B cell (primary cell): Measurements from ENCODE around the gene COMT. TPM values are rescaled to one million over a fixed set of nuclear protein-coding genes. Genes with fewer than 3 reads are reported as not detected.

Experiments used
- ATAC-seq: fragments of 200-7000 bp; cut with Tn5 transposase; one replicate; pipeline ENCODE4 v1.10.0; 2021; ENCODE audit warnings: low read depth, mild to moderate bottlenecking, moderate number of reproducible peaks, moderate library complexity
- CTCF ChIA-PET: fragments of 350-600 bp; sonication (Branson Sonifier 250); formaldehyde crosslinking; loops from one replicate; lab custom pipeline; 2021; ENCODE audit warnings: antibody characterized with exemption, inconsistent platforms; lab: Charles Lee
- POLR2A ChIA-PET: fragments of 350-600 bp; sonication (Branson Sonifier 250); formaldehyde crosslinking; loops from one replicate; lab custom pipeline; 2021; ENCODE audit warnings: antibody characterized with exemption; lab: Charles Lee
- DNase-seq: peaks from one replicate; pipeline ENCODE4 v3.0.0; 2013
- H2AFZ ChIP-seq: 2 replicates; pipeline ENCODE4 v1.6.1; 2012; ENCODE audit warnings: mild to moderate bottlenecking, low read depth, low read length; ENCODE audit not compliant: insufficient read depth, poor library complexity, severe bottlenecking
- H3K27ac ChIP-seq, 2 donors: 1 replicate in 1 of 2; 2 replicates in 1 of 2; pipeline ENCODE4 v1.5.1; 2012 to 2013; ENCODE audit warnings: low read length in 2 of 2, mild to moderate bottlenecking in 2 of 2, moderate library complexity in 1 of 2
- H3K27me3 ChIP-seq, 4 experiments: fragments of 200-600 bp in 1 of 4; sonication (generic) in 1 of 4; replicated peaks in 1 of 4; 1 replicate in 2 of 4; 2 replicates in 2 of 4; pipeline versions ENCODE4 v1.6.1 to v1.7.0; 2013 to 2016; ENCODE audit warnings: low read length in 3 of 4, mild to moderate bottlenecking in 2 of 4, mixed read lengths in 1 of 4, moderate library complexity in 1 of 4; ENCODE audit not compliant: insufficient read depth in 4 of 4, control insufficient read depth in 3 of 4; ENCODE audit errors: control extremely low read depth in 1 of 4
- H3K36me3 ChIP-seq, 2 experiments: replicated peaks in 1 of 2; 1 replicate in 1 of 2; 2 replicates in 1 of 2; pipeline versions ENCODE4 v1.6.1 to v1.7.1; 2013; ENCODE audit warnings: low read length in 1 of 2; ENCODE audit not compliant: insufficient read depth in 2 of 2, control insufficient read depth in 1 of 2; ENCODE audit errors: control extremely low read depth in 1 of 2, extremely low read depth in 1 of 2
- H3K4me1 ChIP-seq, 2 donors: fragments of 200-600 bp in 1 of 2; sonication (generic) in 1 of 2; 1 replicate in 1 of 2; 2 replicates in 1 of 2; pipeline versions ENCODE4 v1.5.1 to v1.6.1; 2013 to 2017; ENCODE audit warnings: low read length in 2 of 2; ENCODE audit not compliant: control insufficient read depth in 2 of 2, insufficient read depth in 2 of 2
- H3K4me2 ChIP-seq: replicated peaks from 2 replicates; pipeline ENCODE3; 2012; ENCODE audit warnings: mild to moderate bottlenecking, low read depth, low read length; ENCODE audit not compliant: poor library complexity, severe bottlenecking
- H3K4me3 ChIP-seq, 5 experiments: fragments of 200-600 bp in 1 of 5; sonication (generic) in 1 of 5; 1 replicate in 3 of 5; 2 replicates in 2 of 5; pipeline versions ENCODE4 v1.5.1 to v1.7.0; 2011 to 2016; ENCODE audit warnings: low read length in 4 of 5, mild to moderate bottlenecking in 4 of 5, low read depth in 2 of 5, control low read depth in 1 of 5, moderate library complexity in 1 of 5; ENCODE audit not compliant: insufficient read depth in 1 of 5; ENCODE audit errors: control extremely low read depth in 1 of 5, extremely low read depth in 1 of 5
- H3K79me2 ChIP-seq: fragments of 200-600 bp; sonication (generic); one replicate; pipeline ENCODE4 v1.6.0; 2016; ENCODE audit warnings: low read length; ENCODE audit not compliant: control insufficient read depth, insufficient read depth
- H3K9ac ChIP-seq: fragments of 200-600 bp; sonication (generic); 2 replicates; pipeline ENCODE4 v1.6.1; 2017; ENCODE audit warnings: mild to moderate bottlenecking, low read length, moderate library complexity
- H3K9me3 ChIP-seq, 3 donors: one replicate each; pipeline versions ENCODE4 v1.6.1 to v1.7.1; 2013; ENCODE audit warnings: low read length in 2 of 3; ENCODE audit not compliant: control insufficient read depth in 2 of 3, insufficient read depth in 1 of 3; ENCODE audit errors: control extremely low read depth in 1 of 3
- H4K20me1 ChIP-seq: 2 replicates; pipeline ENCODE4 v1.6.0; 2012; ENCODE audit warnings: mild to moderate bottlenecking, low read length; ENCODE audit not compliant: insufficient read depth, control insufficient read depth, poor library complexity, severe bottlenecking
- H3K27ac Mint-ChIP-seq: one replicate; pipeline ENCODE4 v1.8.0; 2021; ENCODE audit warnings: mixed read lengths
- H3K27me3 Mint-ChIP-seq: one replicate; pipeline ENCODE4 v1.8.0; 2021; ENCODE audit warnings: mixed read lengths
- H3K4me1 Mint-ChIP-seq: one replicate; pipeline ENCODE4 v1.8.0; 2021; ENCODE audit warnings: mixed read lengths
- H3K4me3 Mint-ChIP-seq: one replicate; pipeline ENCODE4 v1.8.0; 2021; ENCODE audit warnings: mixed read lengths
- H3K9me3 Mint-ChIP-seq: one replicate; pipeline ENCODE4 v1.8.0; 2022; ENCODE audit warnings: mixed read lengths; ENCODE audit not compliant: insufficient read depth
- CTCF ChIP-seq: fragments of 200-600 bp; IDR thresholded peaks from one replicate; pipeline ENCODE4 v1.8.0; 2022; ENCODE audit warnings: antibody characterized with exemption, mild to moderate bottlenecking
- EZH2 ChIP-seq: IDR thresholded peaks from 2 replicates; pipeline ENCODE4 v1.6.1; 2012; ENCODE audit warnings: borderline replicate concordance, low read depth, mild to moderate bottlenecking, moderate library complexity, low read length; ENCODE audit not compliant: insufficient read depth, poor library complexity, severe bottlenecking
- WGBS: methylation state at CpG from one replicate; pipeline ENCODE4 v1.1.5; 2013; ENCODE audit warnings: missing lambda C conversion rate; ENCODE audit not compliant: insufficient coverage; 5-methylcytosine and 5-hydroxymethylcytosine counted together
- intact Hi-C: fragments of 100-400 bp; cut with micrococcal nuclease; formaldehyde crosslinking; loops from one replicate; pipeline ENCODE4 v1.10.0; 2022
- polyA plus RNA-seq: library from polyadenylated mRNA; depleted of rRNA; stranded (reverse); fragments of >200 nt; gene quantifications from 2 replicates; pipeline ENCODE4 v1.2.3, GENCODE V29; 2012
- total RNA-seq, 2 donors: library from RNA; stranded (reverse); fragments of 120-200 nt in 1 of 2; gene quantifications; 1 replicate in 1 of 2; 2 replicates in 1 of 2; pipeline versions ENCODE4 v1.2.3 to v1.2.4, GENCODE V29; 2013 to 2022

Gene COMT
- total and polyA plus RNA-seq, 2 donors (not counting 1 experiment from before 2014, with no cell fraction given): 32.6 to 58.3 TPM

DNA sequence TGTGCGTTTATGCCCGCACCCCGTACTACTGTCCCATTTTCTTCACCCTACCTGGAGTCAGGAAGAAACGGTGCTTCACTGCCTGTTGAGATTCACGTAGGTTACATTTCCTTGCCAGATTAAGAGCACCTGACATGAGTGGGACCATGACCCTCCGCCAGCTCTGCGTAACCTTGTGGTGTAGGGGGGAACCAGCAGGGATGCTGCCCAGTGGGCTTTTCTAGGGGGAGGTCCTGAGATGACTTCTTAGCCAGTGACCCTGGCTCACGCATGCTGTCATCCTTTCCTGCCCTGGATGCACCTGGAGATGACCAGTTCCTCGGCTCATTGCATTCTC, 76.0 kb downstream of the COMT start:
- intact Hi-C loops: loop anchor here (2.0 kb wide), 3 partner anchors 15 to 163 kb away; partner anchors contain the start of genes GNB1L and RTL10
- peak overlapping the region; percentile 90 for H3K4me2 ChIP-seq
- peak overlapping the region; percentile 61 for H3K27ac Mint-ChIP-seq
- TF ChIP-seq EZH2 (no peak), CTCF (no peak)
- no peaks in the 10 kb centered on the region for H3K27me3 Mint-ChIP-seq
- DNase-seq: no peak
- peak overlapping the region; percentile 95 for H2AFZ ChIP-seq
- H3K4me1 ChIP-seq: peaks cover 24 to 29% of the 10 kb centered on the region in 2 donors
- H4K20me1 ChIP-seq: peaks cover 14% of the 10 kb centered on the region
- H3K4me3 Mint-ChIP-seq: peak overlapping the region; percentile 91
- no peaks in the 10 kb centered on the region for H3K9me3 ChIP-seq
- ChIA-PET POLR2A (no interaction called here), CTCF (interaction anchor here (0.9 to 1.3 kb wide), 2 partner anchors 20 to 76 kb away, joined by 3 read pairs; partner anchors contain the start of genes COMT and TXNRD2)
- peak overlapping the region in 3 of 5 experiments; percentile 76 to 78 (median 76) for H3K4me3 ChIP-seq
- no peak overlapping the region for H3K27ac ChIP-seq
- no peaks in the 10 kb centered on the region for H3K36me3 ChIP-seq
- WGBS: 74% methylated on average over 9 of the region's 9 CpGs
- H3K79me2 ChIP-seq: peaks cover 30% of the 10 kb centered on the region
- no peak overlapping the region for H3K9ac ChIP-seq
- no peak for ATAC-seq
- H3K9me3 Mint-ChIP-seq: no peaks in the 10 kb centered on the region
- H3K27me3 ChIP-seq: peaks cover 0 to 25% (median 4%) of the 10 kb centered on the region in 4 experiments
- H3K4me1 Mint-ChIP-seq: peaks cover 31% of the 10 kb centered on the region

GRCh38 chr22:20018001-20018400, 76.4 kb downstream of the COMT start:
- no peak overlapping the region for H2AFZ ChIP-seq
- H3K27me3 ChIP-seq: peaks cover 0 to 25% (median 4%) of the 10 kb centered on the region in 4 experiments

More at GRCh38 chr22:20018001-20018400, 76.4 kb downstream of the COMT start:
- peaks cover 35% of the 10 kb centered on the region for H3K4me1 Mint-ChIP-seq
- no peaks in the 10 kb centered on the region for H3K9me3 ChIP-seq
- peak overlapping the region; percentile 91 for H3K4me3 Mint-ChIP-seq
- ATAC-seq (no peak), DNase-seq (no peak)
- TF ChIP-seq EZH2 (no peak), CTCF (no peak)
- intact Hi-C loops: no loop called here
- H3K9me3 Mint-ChIP-seq: no peaks in the 10 kb centered on the region
- no peak overlapping the region for H3K27ac ChIP-seq
- H4K20me1 ChIP-seq: peaks cover 18% of the 10 kb centered on the region
- ChIA-PET CTCF (interaction anchor here (0.9 to 1.3 kb wide), 2 partner anchors 20 to 76 kb away, joined by 3 read pairs; partner anchors contain the start of genes COMT and TXNRD2), POLR2A (no interaction called here)
- H3K27ac Mint-ChIP-seq: no peak overlapping the region
- H3K79me2 ChIP-seq: peaks cover 34% of the 10 kb centered on the region
- WGBS: 94% methylated on average over 5 of the region's 5 CpGs
- no peaks in the 10 kb centered on the region for H3K36me3 ChIP-seq
- no peak overlapping the region for H3K9ac ChIP-seq
- H3K27me3 Mint-ChIP-seq: no peaks in the 10 kb centered on the region
- no peak overlapping the region for H3K4me3 ChIP-seq
- H3K4me2 ChIP-seq: no peak overlapping the region
- H3K4me1 ChIP-seq: peaks cover 28 to 33% of the 10 kb centered on the region in 2 donors

Other genes with a start within 250 kb of the COMT start
- gene SEPTIN5, start 227.3 kb upstream of the COMT start, total RNA-seq: not detected in 2 replicates
- gene SEPTIN5, start 227.3 kb upstream of the COMT start, polyA plus RNA-seq: 0.06 and 0.17 TPM in 2 replicates
- gene GP1BB, start 218.2 kb upstream of the COMT start, total RNA-seq: 0.27 TPM in 1 of 2 replicates, not detected in the other
- 0.31 and 4.3 TPM in 2 replicates for gene GP1BB, start 218.2 kb upstream of the COMT start, polyA plus RNA-seq
- not detected in 2 replicates for gene TBX1, start 181.0 kb upstream of the COMT start, total RNA-seq
- not detected in 2 replicates for gene TBX1, start 181.0 kb upstream of the COMT start, polyA plus RNA-seq
- 6.6 and 7.2 TPM in 2 replicates for gene GNB1L, start 86.9 kb upstream of the COMT start, total RNA-seq
- gene GNB1L, start 86.9 kb upstream of the COMT start, polyA plus RNA-seq: 6.0 and 12.1 TPM in 2 replicates
- 14.8 and 15.2 TPM in 2 replicates for gene RTL10, start 86.9 kb upstream of the COMT start, total RNA-seq
- 4.9 and 6.4 TPM in 2 replicates for gene RTL10, start 86.9 kb upstream of the COMT start, polyA plus RNA-seq
- 36.2 and 39.0 TPM in 2 replicates for gene TXNRD2, start within 50 bp of the COMT start, total RNA-seq
- 22.7 and 24.8 TPM in 2 replicates for gene TXNRD2, start within 50 bp of the COMT start, polyA plus RNA-seq
- gene ARVCF, start 75.1 kb downstream of the COMT start, total RNA-seq: 6.7 and 8.4 TPM in 2 replicates
- 2.2 and 2.5 TPM in 2 replicates for gene ARVCF, start 75.1 kb downstream of the COMT start, polyA plus RNA-seq
- 75.5 and 81.1 TPM in 2 replicates for gene TANGO2, start 79.3 kb downstream of the COMT start, total RNA-seq
- gene TANGO2, start 79.3 kb downstream of the COMT start, polyA plus RNA-seq: 41.6 and 75.6 TPM in 2 replicates
- gene DGCR8, start 138.5 kb downstream of the COMT start, total RNA-seq: 43.2 and 46.6 TPM in 2 replicates
- 19.6 and 24.2 TPM in 2 replicates for gene DGCR8, start 138.5 kb downstream of the COMT start, polyA plus RNA-seq
- gene RANBP1, start 174.3 kb downstream of the COMT start, total RNA-seq: 62.7 and 67.0 TPM in 2 replicates
- 77.6 and 102 TPM in 2 replicates for gene RANBP1, start 174.3 kb downstream of the COMT start, polyA plus RNA-seq
- gene TRMT2A, start 175.5 kb downstream of the COMT start, total RNA-seq: 88.7 and 95.7 TPM in 2 replicates
- 144 and 147 TPM in 2 replicates for gene TRMT2A, start 175.5 kb downstream of the COMT start, polyA plus RNA-seq
- 91.5 and 96.9 TPM in 2 replicates for gene ZDHHC8, start 190.0 kb downstream of the COMT start, total RNA-seq
- 82.8 and 94.4 TPM in 2 replicates for gene ZDHHC8, start 190.0 kb downstream of the COMT start, polyA plus RNA-seq
- not detected in 2 replicates for gene CCDC188, start 209.3 kb downstream of the COMT start, total RNA-seq
- not detected in 2 replicates for gene CCDC188, start 209.3 kb downstream of the COMT start, polyA plus RNA-seq